ENCODE measurements around the gene HEXIM2.

GRCh38 chr17:45149037-45149668 lies 12.5 kb upstream of the HEXIM2 start:
- no peak for TF ChIP-seq EZH2 (IDR thresholded peaks at IDR 0.05)
- TF ChIP-seq POLR2AphosphoS5 (IDR thresholded peaks at IDR 0.05; ENCODE audit: borderline replicate concordance, low read depth, low read length): no peak

Data from SK-N-MC (cell line).